Ishikawa (cell line): ENCODE data around the gene MUC5AC.

Experiments
- CEBPB ChIP-seq: IDR thresholded peaks from 2 replicates; pipeline ENCODE4 v1.6.1; 2012
- EGR1 ChIP-seq: IDR thresholded peaks from 2 replicates; pipeline ENCODE4 v1.6.1; 2012
- EP300 ChIP-seq: IDR thresholded peaks from 2 replicates; pipeline ENCODE4 v1.6.1; 2012; ENCODE audit warnings: borderline replicate concordance
- FOXM1 ChIP-seq: IDR thresholded peaks from 2 replicates; pipeline ENCODE4 v1.6.1; 2012; ENCODE audit warnings: low read depth, borderline replicate concordance
- NFIC ChIP-seq: IDR thresholded peaks from 2 replicates; pipeline ENCODE4 v1.6.1; 2012
- TCF12 ChIP-seq: IDR thresholded peaks from 2 replicates; pipeline ENCODE4 v1.6.1; 2012; ENCODE audit warnings: low read depth
- TF ChIP-seq, protein P1 (sequence below): IDR thresholded peaks from 2 replicates; pipeline ENCODE4 v1.6.1; 2012; ENCODE audit warnings: low read depth, mild to moderate bottlenecking
- TF ChIP-seq, protein P2 (sequence below): IDR thresholded peaks from 2 replicates; pipeline ENCODE4 v1.6.1; 2012

DNA sequence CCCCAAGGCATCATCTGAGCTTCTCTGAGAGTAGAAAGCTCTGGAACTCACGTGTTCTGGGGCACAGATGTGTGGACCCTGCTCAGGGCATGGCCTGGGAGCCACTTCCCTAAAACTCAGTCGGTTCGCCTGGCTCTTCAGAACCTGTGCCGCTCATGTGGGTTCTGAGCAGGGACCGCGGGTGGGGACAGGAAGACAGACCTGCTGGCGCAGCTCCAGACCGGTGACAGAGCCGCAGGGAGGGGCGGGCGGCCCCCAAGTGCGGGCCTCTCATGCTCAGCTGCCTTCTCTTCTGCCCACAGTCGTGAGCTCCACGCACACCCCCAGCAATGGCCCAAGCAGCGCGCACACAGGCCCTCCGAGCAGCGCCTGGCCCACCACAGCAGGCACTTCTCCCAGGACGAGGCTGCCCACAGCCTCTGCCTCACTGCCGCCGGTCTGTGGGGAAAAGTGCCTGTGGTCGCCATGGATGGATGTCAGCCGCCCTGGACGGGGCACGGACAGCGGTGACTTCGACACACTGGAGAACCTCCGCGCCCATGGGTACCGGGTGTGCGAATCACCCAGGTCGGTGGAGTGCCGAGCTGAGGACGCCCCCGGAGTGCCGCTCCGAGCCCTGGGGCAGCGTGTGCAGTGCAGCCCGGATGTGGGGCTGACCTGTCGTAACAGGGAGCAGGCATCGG lies 24.2 kb downstream of the MUC5AC start:
- TF ChIP-seq CEBPB (no peak), FOXM1 (no peak), NFIC (no peak), EP300 (no peak), EGR1 (no peak), TCF12 (no peak)
- TF ChIP-seq, protein P1, sequence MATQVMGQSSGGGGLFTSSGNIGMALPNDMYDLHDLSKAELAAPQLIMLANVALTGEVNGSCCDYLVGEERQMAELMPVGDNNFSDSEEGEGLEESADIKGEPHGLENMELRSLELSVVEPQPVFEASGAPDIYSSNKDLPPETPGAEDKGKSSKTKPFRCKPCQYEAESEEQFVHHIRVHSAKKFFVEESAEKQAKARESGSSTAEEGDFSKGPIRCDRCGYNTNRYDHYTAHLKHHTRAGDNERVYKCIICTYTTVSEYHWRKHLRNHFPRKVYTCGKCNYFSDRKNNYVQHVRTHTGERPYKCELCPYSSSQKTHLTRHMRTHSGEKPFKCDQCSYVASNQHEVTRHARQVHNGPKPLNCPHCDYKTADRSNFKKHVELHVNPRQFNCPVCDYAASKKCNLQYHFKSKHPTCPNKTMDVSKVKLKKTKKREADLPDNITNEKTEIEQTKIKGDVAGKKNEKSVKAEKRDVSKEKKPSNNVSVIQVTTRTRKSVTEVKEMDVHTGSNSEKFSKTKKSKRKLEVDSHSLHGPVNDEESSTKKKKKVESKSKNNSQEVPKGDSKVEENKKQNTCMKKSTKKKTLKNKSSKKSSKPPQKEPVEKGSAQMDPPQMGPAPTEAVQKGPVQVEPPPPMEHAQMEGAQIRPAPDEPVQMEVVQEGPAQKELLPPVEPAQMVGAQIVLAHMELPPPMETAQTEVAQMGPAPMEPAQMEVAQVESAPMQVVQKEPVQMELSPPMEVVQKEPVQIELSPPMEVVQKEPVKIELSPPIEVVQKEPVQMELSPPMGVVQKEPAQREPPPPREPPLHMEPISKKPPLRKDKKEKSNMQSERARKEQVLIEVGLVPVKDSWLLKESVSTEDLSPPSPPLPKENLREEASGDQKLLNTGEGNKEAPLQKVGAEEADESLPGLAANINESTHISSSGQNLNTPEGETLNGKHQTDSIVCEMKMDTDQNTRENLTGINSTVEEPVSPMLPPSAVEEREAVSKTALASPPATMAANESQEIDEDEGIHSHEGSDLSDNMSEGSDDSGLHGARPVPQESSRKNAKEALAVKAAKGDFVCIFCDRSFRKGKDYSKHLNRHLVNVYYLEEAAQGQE = no peak
- TF ChIP-seq, protein P2, sequence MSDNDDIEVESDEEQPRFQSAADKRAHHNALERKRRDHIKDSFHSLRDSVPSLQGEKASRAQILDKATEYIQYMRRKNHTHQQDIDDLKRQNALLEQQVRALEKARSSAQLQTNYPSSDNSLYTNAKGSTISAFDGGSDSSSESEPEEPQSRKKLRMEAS = no peak
